Vagina (tissue), 2 donors: ENCODE measurements around the gene ST6GAL2. TPM values are rescaled to one million over a fixed set of nuclear protein-coding genes. Genes with fewer than 3 reads are reported as not detected.

Experiments used
- DNase-seq, 2 donors: peaks; one replicate each; pipeline ENCODE4 v3.0.0-alpha.2; 2017; ENCODE audit errors: extremely low spot score in 2 of 2
- H3K27ac ChIP-seq: fragments of 200-600 bp; sonication (generic); one replicate; pipeline ENCODE4 v1.5.1; 2019
- H3K27me3 ChIP-seq: fragments of 200-600 bp; sonication (generic); one replicate; pipeline ENCODE4 v1.5.1; 2019
- H3K36me3 ChIP-seq, 2 donors: fragments of 200-600 bp; sonication (generic); one replicate each; pipeline ENCODE4 v1.5.1; 2017 to 2019
- H3K4me1 ChIP-seq: fragments of 200-600 bp; sonication (generic); one replicate; pipeline ENCODE4 v1.5.1; 2019
- H3K4me3 ChIP-seq, 2 donors: fragments of 200-600 bp; sonication (generic); 1 replicate in 1 of 2; 2 replicates in 1 of 2; pipeline ENCODE4 v1.5.1; 2016 to 2019
- H3K9me3 ChIP-seq: fragments of 200-600 bp; sonication (generic); one replicate; pipeline ENCODE4 v1.5.1; 2019
- POLR2A ChIP-seq, 2 donors: fragments of 450-650 bp; IDR thresholded peaks; one replicate each; pipeline ENCODE4 v1.6.1; 2017; ENCODE audit warnings: antibody characterized with exemption in 2 of 2, mild to moderate bottlenecking in 2 of 2, moderate library complexity in 2 of 2
- POLR2AphosphoS5 ChIP-seq, 2 donors: sonication (generic); formaldehyde crosslinking; IDR thresholded peaks; one replicate each; pipeline ENCODE4 v1.9.0; 2017; ENCODE audit warnings: antibody characterized with exemption in 2 of 2, mild to moderate bottlenecking in 2 of 2, low read depth in 1 of 2; ENCODE audit not compliant: insufficient read depth in 1 of 2
- intact Hi-C: fragments of 100-400 bp; cut with DNase I; formaldehyde crosslinking; loops from one replicate; pipeline ENCODE4 v1.15.1; 2023
- total RNA-seq: library from RNA; depleted of rRNA; stranded (reverse); fragments of >200 nt; gene quantifications from one replicate; pipeline ENCODE4 v1.2.3, GENCODE V29; 2016
- TF ChIP-seq, protein P1 (sequence below), 3 experiments: fragments of 450-650 bp in 2 of 3; fragments of 200-600 bp in 1 of 3; sonication (generic) in 1 of 3; IDR thresholded peaks; one replicate each; pipeline ENCODE4 v1.5.1; 2017 to 2019; ENCODE audit warnings: antibody characterized with exemption in 3 of 3, mild to moderate bottlenecking in 2 of 3, moderate library complexity in 2 of 3

ST6GAL2 gene
- total RNA-seq, 1 donor from 2014 or later, result 2.9 TPM

DNA sequence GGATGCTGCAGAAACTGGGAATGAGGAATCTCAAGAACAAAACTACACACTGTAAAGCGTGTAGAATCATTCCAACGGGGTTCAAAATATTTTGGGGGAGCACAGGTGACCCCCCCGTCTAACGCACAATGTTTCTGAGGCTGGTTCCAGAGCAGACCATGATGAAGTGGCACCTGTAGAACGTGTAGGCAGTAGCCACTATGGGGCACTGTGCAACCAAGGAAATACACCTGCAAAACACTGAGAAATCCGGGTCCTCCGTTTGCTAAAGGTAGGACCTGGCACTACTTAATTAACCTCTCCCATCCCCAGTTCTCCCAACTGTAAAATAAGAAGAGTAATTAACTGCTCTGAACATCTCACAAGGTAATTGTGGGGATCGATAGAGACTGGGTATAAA lies 22.6 kb downstream of the ST6GAL2 start:
- Histone ChIP-seq H3K36me3 (no peaks in the 10 kb centered on the region), H3K4me1 (no peaks in the 10 kb centered on the region), H3K9me3 (no peaks in the 10 kb centered on the region), H3K4me3 (no peak overlapping the region), H3K27ac (no peak overlapping the region), H3K27me3 (no peaks in the 10 kb centered on the region)
- intact Hi-C loops, result no loop called here
- TF ChIP-seq POLR2A (IDR thresholded peaks at IDR 0.05), result no peak
- TF ChIP-seq POLR2AphosphoS5 (IDR thresholded peaks at IDR 0.05; ENCODE audit: insufficient read depth in 1 of 2, low read depth in 1 of 2), result no peak
- TF ChIP-seq, protein P1, sequence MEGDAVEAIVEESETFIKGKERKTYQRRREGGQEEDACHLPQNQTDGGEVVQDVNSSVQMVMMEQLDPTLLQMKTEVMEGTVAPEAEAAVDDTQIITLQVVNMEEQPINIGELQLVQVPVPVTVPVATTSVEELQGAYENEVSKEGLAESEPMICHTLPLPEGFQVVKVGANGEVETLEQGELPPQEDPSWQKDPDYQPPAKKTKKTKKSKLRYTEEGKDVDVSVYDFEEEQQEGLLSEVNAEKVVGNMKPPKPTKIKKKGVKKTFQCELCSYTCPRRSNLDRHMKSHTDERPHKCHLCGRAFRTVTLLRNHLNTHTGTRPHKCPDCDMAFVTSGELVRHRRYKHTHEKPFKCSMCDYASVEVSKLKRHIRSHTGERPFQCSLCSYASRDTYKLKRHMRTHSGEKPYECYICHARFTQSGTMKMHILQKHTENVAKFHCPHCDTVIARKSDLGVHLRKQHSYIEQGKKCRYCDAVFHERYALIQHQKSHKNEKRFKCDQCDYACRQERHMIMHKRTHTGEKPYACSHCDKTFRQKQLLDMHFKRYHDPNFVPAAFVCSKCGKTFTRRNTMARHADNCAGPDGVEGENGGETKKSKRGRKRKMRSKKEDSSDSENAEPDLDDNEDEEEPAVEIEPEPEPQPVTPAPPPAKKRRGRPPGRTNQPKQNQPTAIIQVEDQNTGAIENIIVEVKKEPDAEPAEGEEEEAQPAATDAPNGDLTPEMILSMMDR (IDR thresholded peaks at IDR 0.05), result no peak
- no peak for DNase-seq

DNA sequence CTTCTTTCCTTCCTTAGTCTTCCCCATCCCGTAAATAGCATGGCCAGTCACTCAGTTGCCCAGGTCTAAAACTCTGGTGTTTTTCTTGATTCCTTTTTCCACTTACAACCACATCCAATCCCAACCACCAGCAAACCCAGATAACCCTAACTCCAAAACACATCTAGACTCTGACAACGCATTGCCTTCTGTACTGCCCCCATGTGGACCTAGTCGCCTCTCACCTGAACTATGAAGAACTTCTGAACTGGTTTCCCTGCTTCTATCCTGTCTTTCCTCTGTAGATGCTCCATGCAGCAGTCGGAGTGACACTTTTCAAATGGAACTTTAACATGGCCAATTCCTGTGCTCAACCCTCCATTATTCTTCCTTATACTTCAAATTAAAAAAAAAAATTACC lies 26.5 kb downstream of the ST6GAL2 start:
- intact Hi-C loops, result no loop called here
- TF ChIP-seq, protein P1 (IDR thresholded peaks at IDR 0.05), result no peak
- no peak for TF ChIP-seq POLR2AphosphoS5 (IDR thresholded peaks at IDR 0.05; ENCODE audit: insufficient read depth in 1 of 2, low read depth in 1 of 2)
- TF ChIP-seq POLR2A (IDR thresholded peaks at IDR 0.05), result no peak
- no peaks in the 10 kb centered on the region for H3K4me1 ChIP-seq
- no peak overlapping the region for H3K27ac ChIP-seq
- H3K4me3 ChIP-seq, result no peak overlapping the region
- no peak for DNase-seq
- H3K36me3 ChIP-seq, result no peaks in the 10 kb centered on the region
- H3K9me3 ChIP-seq, result no peaks in the 10 kb centered on the region
- no peaks in the 10 kb centered on the region for H3K27me3 ChIP-seq

DNA sequence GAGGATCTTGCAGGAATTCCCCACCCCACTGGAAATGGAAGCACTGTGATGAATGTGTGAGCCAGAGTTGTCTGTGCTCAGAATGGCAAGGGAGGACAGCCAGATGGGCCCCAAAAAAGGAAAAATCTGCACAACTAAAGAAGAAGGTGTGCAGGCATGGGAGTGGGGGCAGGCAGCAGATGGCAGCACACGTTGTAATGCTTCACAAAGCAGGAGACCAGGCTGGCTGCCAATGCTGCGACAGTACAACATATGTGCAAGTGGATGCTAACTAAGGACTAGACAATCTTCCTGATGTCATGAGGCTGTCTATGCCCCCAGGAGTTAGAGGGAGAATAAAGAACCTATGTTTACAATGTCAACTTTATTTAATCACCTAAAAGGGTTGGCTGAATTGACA lies 27.2 kb downstream of the ST6GAL2 start:
- no peak for DNase-seq
- H3K4me3 ChIP-seq, result no peak overlapping the region
- no peaks in the 10 kb centered on the region for H3K27me3 ChIP-seq
- H3K27ac ChIP-seq, result no peak overlapping the region
- intact Hi-C loops, result no loop called here
- H3K4me1 ChIP-seq, result no peaks in the 10 kb centered on the region
- no peaks in the 10 kb centered on the region for H3K36me3 ChIP-seq
- H3K9me3 ChIP-seq, result no peaks in the 10 kb centered on the region
- TF ChIP-seq POLR2AphosphoS5 (IDR thresholded peaks at IDR 0.05; ENCODE audit: insufficient read depth in 1 of 2, low read depth in 1 of 2) (no peak), POLR2A (IDR thresholded peaks at IDR 0.05) (no peak)
- TF ChIP-seq, protein P1 (IDR thresholded peaks at IDR 0.05), result no peak

DNA sequence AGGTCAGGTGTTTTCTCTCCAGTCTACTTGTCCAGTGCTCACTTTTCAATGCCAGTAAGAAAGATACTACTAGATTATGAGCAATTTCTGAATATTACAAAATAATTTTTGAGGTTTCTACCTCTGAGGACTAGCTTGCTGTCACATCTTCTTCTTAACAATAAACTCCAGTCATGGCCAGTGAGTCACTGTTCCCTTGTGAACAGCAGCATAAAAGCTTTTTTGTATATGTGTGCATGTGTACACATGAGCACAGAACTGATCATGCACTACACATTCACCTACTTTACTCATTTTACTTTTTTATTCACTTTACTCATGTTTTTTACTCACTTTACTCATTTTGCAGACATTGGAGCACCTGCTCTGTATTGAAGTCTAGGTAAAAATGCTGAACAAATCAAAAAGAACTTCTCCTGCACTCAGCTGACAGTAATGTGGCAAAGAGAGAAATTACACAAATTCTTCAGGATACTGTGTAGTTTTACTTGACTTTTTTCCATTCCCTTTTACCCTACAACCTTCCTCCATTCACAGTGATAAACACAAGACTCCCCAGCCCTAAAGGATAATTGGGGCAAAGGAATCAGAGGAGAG lies 28.0 kb downstream of the ST6GAL2 start:
- no peak for TF ChIP-seq POLR2AphosphoS5 (IDR thresholded peaks at IDR 0.05; ENCODE audit: insufficient read depth in 1 of 2, low read depth in 1 of 2)
- TF ChIP-seq, protein P1 (IDR thresholded peaks at IDR 0.05), result no peak
- no peak for TF ChIP-seq POLR2A (IDR thresholded peaks at IDR 0.05)
- Histone ChIP-seq H3K27me3 (no peaks in the 10 kb centered on the region), H3K4me3 (no peak overlapping the region), H3K4me1 (no peaks in the 10 kb centered on the region), H3K9me3 (no peaks in the 10 kb centered on the region), H3K36me3 (no peaks in the 10 kb centered on the region), H3K27ac (no peak overlapping the region)
- intact Hi-C loops, result no loop called here
- no peak for DNase-seq

DNA sequence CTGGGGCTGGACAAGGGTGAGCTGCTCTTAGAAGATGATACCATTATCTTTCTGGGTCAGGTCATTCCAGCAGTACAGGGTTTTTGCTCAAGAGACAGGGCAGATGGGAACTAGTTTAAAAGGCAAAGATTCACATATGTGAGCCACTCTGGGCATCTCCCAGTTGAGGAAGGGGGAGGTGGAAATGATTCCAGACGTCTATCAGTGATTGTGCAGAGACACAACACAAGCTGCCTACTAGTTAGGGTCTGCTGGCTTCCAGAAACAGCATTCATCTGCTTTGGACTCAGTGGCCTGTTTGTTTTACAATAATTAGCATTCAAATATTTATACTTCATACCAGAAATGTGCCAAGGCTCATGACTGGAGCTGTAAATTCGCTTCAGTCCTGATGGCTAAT lies 32.3 kb downstream of the ST6GAL2 start:
- intact Hi-C loops, result no loop called here
- H3K27me3 ChIP-seq, result no peaks in the 10 kb centered on the region
- H3K36me3 ChIP-seq, result no peaks in the 10 kb centered on the region
- H3K9me3 ChIP-seq, result no peaks in the 10 kb centered on the region
- TF ChIP-seq POLR2A (IDR thresholded peaks at IDR 0.05), result no peak
- no peak for TF ChIP-seq POLR2AphosphoS5 (IDR thresholded peaks at IDR 0.05; ENCODE audit: insufficient read depth in 1 of 2, low read depth in 1 of 2)
- TF ChIP-seq, protein P1 (IDR thresholded peaks at IDR 0.05), result no peak
- no peaks in the 10 kb centered on the region for H3K4me1 ChIP-seq
- DNase-seq, result no peak
- no peak overlapping the region for H3K27ac ChIP-seq
- no peak overlapping the region for H3K4me3 ChIP-seq
